Muscle layer of duodenum (tissue), 2 donors: Measurements from ENCODE around the gene DCXR.

Source experiments
- H3K27ac ChIP-seq: one replicate; pipeline ENCODE4 v1.7.0; 2013; ENCODE audit warnings: mild to moderate bottlenecking, low read length
- H3K27me3 ChIP-seq: one replicate; pipeline ENCODE4 v1.7.0; 2013; ENCODE audit warnings: low read depth, mild to moderate bottlenecking, control low read depth, low read length
- H3K36me3 ChIP-seq, 2 donors: one replicate each; pipeline ENCODE4 v1.7.0; 2013; ENCODE audit warnings: low read length in 2 of 2, control low read depth in 1 of 2, mild to moderate bottlenecking in 1 of 2; ENCODE audit not compliant: insufficient read depth in 2 of 2, control insufficient read depth in 1 of 2
- H3K4me1 ChIP-seq, 2 donors: one replicate each; pipeline ENCODE4 v1.7.0; 2013; ENCODE audit warnings: low read length in 2 of 2, mild to moderate bottlenecking in 2 of 2, control low read depth in 1 of 2, moderate library complexity in 1 of 2; ENCODE audit not compliant: insufficient read depth in 2 of 2, control insufficient read depth in 1 of 2
- H3K4me3 ChIP-seq, 2 donors: one replicate each; pipeline ENCODE4 v1.7.0; 2013; ENCODE audit warnings: low read length in 2 of 2, low read depth in 1 of 2, mild to moderate bottlenecking in 1 of 2
- H3K9me3 ChIP-seq, 2 donors: one replicate each; pipeline ENCODE4 v1.7.0; 2013; ENCODE audit warnings: low read length in 2 of 2, control low read depth in 1 of 2, mild to moderate bottlenecking in 1 of 2; ENCODE audit not compliant: control insufficient read depth in 1 of 2
- donor health status: healthy.

The DCXR gene

GRCh38 chr17:82012261-82012639, 25.2 kb downstream of the DCXR start:
- H3K4me1 ChIP-seq, result peaks cover 0 to 6% of the 10 kb centered on the region in 2 donors
- no peaks in the 10 kb centered on the region for H3K9me3 ChIP-seq
- H3K4me3 ChIP-seq, result no peak overlapping the region
- H3K27me3 ChIP-seq, result no peaks in the 10 kb centered on the region
- H3K27ac ChIP-seq, result no peak overlapping the region
- H3K36me3 ChIP-seq, result peaks cover 0 to 11% of the 10 kb centered on the region in 2 donors

GRCh38 chr17:82011617-82012187, 25.8 kb downstream of the DCXR start:
- no peak overlapping the region for H3K27ac ChIP-seq
- no peaks in the 10 kb centered on the region for H3K9me3 ChIP-seq
- peaks cover 0 to 8% of the 10 kb centered on the region in 2 donors for H3K36me3 ChIP-seq

GRCh38 chr17:82010575-82011525, 26.6 kb downstream of the DCXR start:
- Histone ChIP-seq H3K4me1 (peaks cover 0 to 19% of the 10 kb centered on the region in 2 donors), H3K4me3 (no peak overlapping the region), H3K36me3 (peaks cover 0 to 8% of the 10 kb centered on the region in 2 donors), H3K27me3 (no peaks in the 10 kb centered on the region), H3K9me3 (no peaks in the 10 kb centered on the region), H3K27ac (no peak overlapping the region)

More at GRCh38 chr17:82011617-82012187, 25.8 kb downstream of the DCXR start:
- no peak overlapping the region for H3K4me3 ChIP-seq
- no peaks in the 10 kb centered on the region for H3K27me3 ChIP-seq
- H3K4me1 ChIP-seq, result peaks cover 0 to 10% of the 10 kb centered on the region in 2 donors

- Histone ChIP-seq H3K36me3 (peaks cover 0 to 8% of the 10 kb centered on the region in 2 donors), H3K4me1 (peaks cover 0 to 25% of the 10 kb centered on the region in 2 donors), H3K4me3 (no peak overlapping the region), H3K27ac (no peak overlapping the region), H3K9me3 (no peaks in the 10 kb centered on the region), H3K27me3 (no peaks in the 10 kb centered on the region)
Measured at GRCh38 chr17:82009413-82009812, 28.1 kb downstream of the DCXR start.

GRCh38 chr17:82008941-82009405, 28.5 kb downstream of the DCXR start:
- H3K36me3 ChIP-seq, result peaks cover 0 to 8% of the 10 kb centered on the region in 2 donors
- H3K27ac ChIP-seq, result no peak overlapping the region
- H3K4me3 ChIP-seq, result no peak overlapping the region
- H3K4me1 ChIP-seq, result peaks cover 0 to 29% of the 10 kb centered on the region in 2 donors
- no peaks in the 10 kb centered on the region for H3K9me3 ChIP-seq
- no peaks in the 10 kb centered on the region for H3K27me3 ChIP-seq

GRCh38 chr17:82008258-82008940, 29.1 kb downstream of the DCXR start:
- Histone ChIP-seq H3K4me1 (peaks cover 0 to 34% of the 10 kb centered on the region in 2 donors), H3K9me3 (no peaks in the 10 kb centered on the region), H3K4me3 (no peak overlapping the region), H3K27ac (no peak overlapping the region), H3K36me3 (peaks cover 0 to 8% of the 10 kb centered on the region in 2 donors), H3K27me3 (no peaks in the 10 kb centered on the region)

- Histone ChIP-seq H3K27ac (no peak overlapping the region), H3K4me3 (no peak overlapping the region), H3K9me3 (no peaks in the 10 kb centered on the region), H3K36me3 (peaks cover 0 to 8% of the 10 kb centered on the region in 2 donors), H3K4me1 (peaks cover 0 to 37% of the 10 kb centered on the region in 2 donors), H3K27me3 (no peaks in the 10 kb centered on the region)
Measured at GRCh38 chr17:82007495-82008257, 29.8 kb downstream of the DCXR start.

GRCh38 chr17:82007228-82007494, 30.3 kb downstream of the DCXR start:
- Histone ChIP-seq H3K4me1 (peaks cover 0 to 34% of the 10 kb centered on the region in 2 donors), H3K27me3 (no peaks in the 10 kb centered on the region)

GRCh38 chr17:82006468-82007227, 30.8 kb downstream of the DCXR start:
- H3K27ac ChIP-seq, result no peak overlapping the region
- H3K4me1 ChIP-seq, result peaks cover 0 to 34% of the 10 kb centered on the region in 2 donors

More at GRCh38 chr17:82007228-82007494, 30.3 kb downstream of the DCXR start:
- no peak overlapping the region for H3K27ac ChIP-seq
- no peak overlapping the region for H3K4me3 ChIP-seq
- H3K9me3 ChIP-seq, result no peaks in the 10 kb centered on the region
- peaks cover 0 to 8% of the 10 kb centered on the region in 2 donors for H3K36me3 ChIP-seq

GRCh38 chr17:82005701-82006348, 31.7 kb downstream of the DCXR start:
- no peak overlapping the region for H3K4me3 ChIP-seq
- peaks cover 0 to 8% of the 10 kb centered on the region in 2 donors for H3K36me3 ChIP-seq
- peaks cover 0 to 34% of the 10 kb centered on the region in 2 donors for H3K4me1 ChIP-seq
- H3K27ac ChIP-seq, result no peak overlapping the region
- H3K9me3 ChIP-seq, result no peaks in the 10 kb centered on the region
- no peaks in the 10 kb centered on the region for H3K27me3 ChIP-seq

More at GRCh38 chr17:82006468-82007227, 30.8 kb downstream of the DCXR start:
- H3K36me3 ChIP-seq, result peaks cover 0 to 8% of the 10 kb centered on the region in 2 donors
- no peaks in the 10 kb centered on the region for H3K27me3 ChIP-seq
- no peak overlapping the region for H3K4me3 ChIP-seq
- H3K9me3 ChIP-seq, result no peaks in the 10 kb centered on the region
